Gastrocnemius medialis (tissue), 4 donors: Measurements from ENCODE around the gene CARD9.

ENCODE experiments used
- CTCF ChIP-seq, 5 experiments: fragments of 450-650 bp in 3 of 5; fragments of 200-600 bp in 2 of 5; sonication (generic) in 2 of 5; IDR thresholded peaks in 4 of 5; conservative IDR thresholded peaks in 1 of 5; 1 replicate in 4 of 5; 2 replicates in 1 of 5; pipeline ENCODE4 v1.5.1; 2016 to 2019; ENCODE audit warnings: antibody characterized with exemption in 5 of 5, mild to moderate bottlenecking in 3 of 5, moderate library complexity in 3 of 5
- POLR2A ChIP-seq, 2 donors: fragments of 450-650 bp; IDR thresholded peaks; one replicate each; pipeline ENCODE4 v1.6.1; 2017; ENCODE audit warnings: antibody characterized with exemption in 2 of 2, mild to moderate bottlenecking in 2 of 2, moderate library complexity in 2 of 2

DNA sequence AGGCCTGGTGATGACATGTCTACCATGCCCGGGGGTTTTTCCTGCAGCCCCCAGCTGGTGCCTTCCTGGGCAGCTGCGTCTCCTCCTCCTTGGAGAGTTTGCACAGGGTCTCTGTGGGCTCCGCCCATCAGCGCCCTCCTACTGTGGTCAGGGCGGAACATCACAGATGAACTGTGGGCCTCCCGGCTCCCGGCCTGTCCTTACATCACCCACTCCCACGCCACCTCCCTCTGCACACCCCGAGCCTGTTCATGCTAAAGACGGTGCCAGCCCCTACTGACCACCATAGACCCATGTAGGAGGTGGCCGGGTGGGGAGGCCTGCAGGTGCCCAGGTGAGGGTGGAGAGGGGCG, 33.5 kb downstream of the CARD9 start:
- TF ChIP-seq CTCF (IDR thresholded peaks at IDR 0.05 in 4 of 5, conservative IDR thresholded peaks at IDR 0.05 in 1 of 5) (no peak), POLR2A (IDR thresholded peaks at IDR 0.05) (no peak)
